ENCODE measurements around the gene ISCU. TPM values are rescaled to one million over a fixed set of nuclear protein-coding genes. Genes with fewer than 3 reads are reported as not detected.

The ISCU gene
- total and polyA plus RNA-seq, 2 of the 8 experiments (the other 6 are each of a cell fraction or from before 2014, with no cell fraction given), result 72.1 to 78.1 TPM

GRCh38 chr12:108565976-108566375 lies 3.6 kb downstream of the ISCU start:
- H3K56ac ChIP-seq (replicated peaks; ENCODE audit: insufficient read length, low read depth, low read length), result no peak overlapping the region
- H2BK15ac ChIP-seq (ENCODE audit: low read length), result no peak overlapping the region
- H3K79me1 ChIP-seq (ENCODE audit: low read depth, low read length), result no peaks in the 10 kb centered on the region
- TF ChIP-seq ASH2L (IDR thresholded peaks at IDR 0.05; ENCODE audit: low read length), result no peak
- no peak for TF ChIP-seq SP1 (IDR thresholded peaks at IDR 0.05; ENCODE audit: low read depth, low read length)
- no peak for TF ChIP-seq SIN3A (conservative IDR thresholded peaks at IDR 0.05 in 1 of 2, IDR thresholded peaks at IDR 0.05 in 1 of 2; ENCODE audit: low read depth in 1 of 2, low read length in 2 of 2)
- TF ChIP-seq FOSL1 (IDR thresholded peaks at IDR 0.05; ENCODE audit: insufficient read depth, low read depth, low read length), result no peak
- TF ChIP-seq TEAD4 (IDR thresholded peaks at IDR 0.05; ENCODE audit: low read depth, low read length), result no peak
- no peak for TF ChIP-seq MAX (IDR thresholded peaks at IDR 0.05)
- no peak for TF ChIP-seq CHD1 (IDR thresholded peaks at IDR 0.05; ENCODE audit: low read depth, low read length)
- TF ChIP-seq CHD2 (IDR thresholded peaks at IDR 0.05; ENCODE audit: low read length), result no peak
- no peak for TF ChIP-seq BCL11A (IDR thresholded peaks at IDR 0.05; ENCODE audit: low read depth in 2 of 2, low read length in 2 of 2)
- TF ChIP-seq EP300 (IDR thresholded peaks at IDR 0.05; ENCODE audit: borderline replicate concordance in 1 of 2, low read depth in 2 of 2, low read length in 2 of 2), result no peak
- CTCF ChIA-PET (ENCODE audit: partially characterized antibody), result interaction anchor here (1.1 to 24.3 kb wide), 4 partner anchors 11 to 411 kb away, joined by 3 to 523 read pairs (median 5); no protein-coding TSS in a partner anchor
- no peaks in the 10 kb centered on the region for H3K27me3 ChIP-seq (replicated peaks in 1 of 4; ENCODE audit: control insufficient read depth in 3 of 4, extremely low read depth in 1 of 4, insufficient read depth in 3 of 4, low read length in 3 of 4)
- H3K9me3 ChIP-seq (ENCODE audit: insufficient read depth in 2 of 2, low read depth in 1 of 2, low read length in 1 of 2), result no peaks in the 10 kb centered on the region
- H2BK20ac ChIP-seq (ENCODE audit: low read length), result no peak overlapping the region
- no peak overlapping the region; a peak in 1 of 7 replicates for H3K9ac ChIP-seq (replicated peaks in 1 of 4; ENCODE audit: extremely low read depth in 1 of 4, low read depth in 3 of 4, low read length in 3 of 4)
- H3K27ac ChIP-seq (ENCODE audit: low read depth, low read length), result no peak overlapping the region
- H4K20me1 ChIP-seq (replicated peaks in 1 of 2; ENCODE audit: control insufficient read depth in 1 of 2, insufficient read depth in 2 of 2, low read length in 2 of 2), result peaks cover 0 to 4% of the 10 kb centered on the region in 2 experiments
- H3K14ac ChIP-seq (ENCODE audit: insufficient read length), result no peak overlapping the region
- no peaks in the 10 kb centered on the region for H3K4me1 ChIP-seq (replicated peaks in 1 of 4; ENCODE audit: control insufficient read depth in 3 of 4, insufficient read depth in 4 of 4, low read length in 3 of 4)
- H2BK5ac ChIP-seq (ENCODE audit: low read depth, low read length), result no peak overlapping the region
- no peak overlapping the region for H3K4me3 ChIP-seq (ENCODE audit: extremely low read depth in 1 of 4, insufficient read depth in 2 of 4, low read depth in 3 of 4, low read length in 4 of 4)
- peaks cover 24 to 55% (median 47%) of the 10 kb centered on the region in 4 experiments for H3K36me3 ChIP-seq (ENCODE audit: control insufficient read depth in 2 of 4, insufficient read depth in 4 of 4, low read length in 3 of 4)
- WGBS, 2 experiments (ENCODE audit: extremely low coverage in 1 of 2, insufficient coverage in 1 of 2, insufficient read length in 1 of 2, insufficient replicate concordance in 2 of 2, low coverage in 1 of 2, low lambda C conversion rate in 2 of 2, missing lambda C conversion rate in 1 of 2), result 89% methylated on average over 2 of the region's 2 CpGs; no CpG with 5 or more reads in 1 of the 2 experiments
- no peak overlapping the region for H3K18ac ChIP-seq (ENCODE audit: extremely low read depth, low read length)
- H2AFZ ChIP-seq (ENCODE audit: low read length), result no peak overlapping the region
- POLR2A ChIA-PET (ENCODE audit: partially characterized antibody), result interaction anchor here (1.6 to 2.8 kb wide), 3 partner anchors 38 to 56 kb away, joined by 5 to 12 read pairs (median 7); no protein-coding TSS in a partner anchor
- H3K79me2 ChIP-seq (ENCODE audit: control insufficient read depth in 1 of 2, insufficient read depth in 2 of 2, low read length in 2 of 2), result peaks cover 0 to 13% of the 10 kb centered on the region in 2 experiments; a peak in 3 of 4 replicates
- H4K8ac ChIP-seq (ENCODE audit: extremely low read depth, insufficient read depth, low read length), result no peak overlapping the region
- no peak overlapping the region for H2BK120ac ChIP-seq (replicated peaks; ENCODE audit: low read depth, low read length)
- no peak for DNase-seq (ENCODE audit: low read depth in 1 of 2, low spot score in 2 of 2)
- no peak overlapping the region for H4K5ac ChIP-seq (ENCODE audit: insufficient read length, low read depth, low read length)
- H3K4me2 ChIP-seq (ENCODE audit: insufficient read depth in 1 of 2, low read depth in 2 of 2, low read length in 2 of 2), result no peak overlapping the region
- H3K23ac ChIP-seq (ENCODE audit: insufficient read length), result no peak overlapping the region
- FAIRE-seq, result no peak
- H3K23me2 ChIP-seq (ENCODE audit: low read depth, low read length), result peaks cover 12% of the 10 kb centered on the region; the same call in 1 of the 2 replicates
- no peak overlapping the region for H2AK5ac ChIP-seq (ENCODE audit: low read depth, low read length)
- H3K4ac ChIP-seq (replicated peaks; ENCODE audit: insufficient read length, low read depth, low read length), result no peak overlapping the region
- H4K91ac ChIP-seq (replicated peaks; ENCODE audit: insufficient read length, low read length), result no peak overlapping the region
- no peak overlapping the region for H2BK12ac ChIP-seq (ENCODE audit: low read depth, low read length)

Measured in H1 (cell line).